OCI-LY3 (cell line): Measurements from ENCODE around the gene PFKFB3.
"Not testable (repeated sequence)": the region's sequence is repeated elsewhere in the genome, so short reads cannot be mapped to it uniquely, and the experiment has no call there.

Experiments
- H2AFZ ChIP-seq: fragments of 200-600, 300-600 bp; shearing (Covaris generic); 2 replicates; pipeline ENCODE4 v1.6.0; 2014; ENCODE audit warnings: antibody characterized with exemption, low read depth, low read length
- H3K27ac ChIP-seq: fragments of 200-600, 300-600 bp; sonication (generic); 2 replicates; pipeline ENCODE4 v1.5.1; 2014; ENCODE audit warnings: mild to moderate bottlenecking, low read length, moderate library complexity, mixed read lengths
- H3K27me3 ChIP-seq: fragments of 200-600, 300-600 bp; sonication (generic); 2 replicates; pipeline ENCODE4 v1.6.1; 2014; ENCODE audit warnings: low read depth, low read length, mixed read lengths
- H3K36me3 ChIP-seq: fragments of 200-600, 300-600 bp; sonication (generic); replicated peaks from 2 replicates; pipeline ENCODE3; 2014; ENCODE audit warnings: low read depth, low read length, mixed read lengths
- H3K4me1 ChIP-seq: fragments of 300-600, 200-600 bp; sonication (generic); 2 replicates; pipeline ENCODE4 v1.6.1; 2014; ENCODE audit warnings: low read length, mixed read lengths
- H3K4me2 ChIP-seq: fragments of 200-600, 300-600 bp; sonication (generic); 2 replicates; pipeline ENCODE4 v1.6.1; 2014; ENCODE audit warnings: low read length, mixed read lengths
- H3K4me3 ChIP-seq: fragments of 300-600, 200-600 bp; sonication (generic); 2 replicates; pipeline ENCODE4 v1.5.1; 2014; ENCODE audit warnings: antibody characterized with exemption, mild to moderate bottlenecking, low read length, moderate library complexity
- H3K79me2 ChIP-seq: fragments of 300-600, 200-600 bp; shearing (Covaris generic); 2 replicates; pipeline ENCODE4 v1.6.1; 2014; ENCODE audit warnings: mild to moderate bottlenecking, low read length, mixed read lengths
- H3K9ac ChIP-seq: fragments of 300-600, 200-600 bp; shearing (Covaris generic); 2 replicates; pipeline ENCODE4 v1.6.0; 2014; ENCODE audit warnings: mild to moderate bottlenecking, low read length, moderate library complexity
- H3K9me3 ChIP-seq: fragments of 200-600, 300-600 bp; shearing (Covaris generic); 2 replicates; pipeline ENCODE4 v1.6.1; 2014; ENCODE audit warnings: low read length, mixed read lengths; ENCODE audit not compliant: insufficient read depth
- H4K20me1 ChIP-seq: fragments of 200-600, 300-600 bp; sonication (generic); 2 replicates; pipeline ENCODE4 v1.6.1; 2016; ENCODE audit warnings: low read length, mixed read lengths; ENCODE audit not compliant: insufficient read depth
- EZH2phosphoT487 ChIP-seq: fragments of 200-600 bp; shearing (Covaris generic); IDR thresholded peaks from 2 replicates; pipeline ENCODE4 v1.6.1; 2018; ENCODE audit warnings: antibody characterized with exemption, mixed run types, low read depth
- TF ChIP-seq, protein P1 (sequence below): fragments of 200-600, 300-600 bp; sonication (generic); IDR thresholded peaks from 2 replicates; pipeline ENCODE4 v1.5.1; 2014; ENCODE audit warnings: antibody characterized with exemption, low read length, low read depth

The PFKFB3 gene

DNA sequence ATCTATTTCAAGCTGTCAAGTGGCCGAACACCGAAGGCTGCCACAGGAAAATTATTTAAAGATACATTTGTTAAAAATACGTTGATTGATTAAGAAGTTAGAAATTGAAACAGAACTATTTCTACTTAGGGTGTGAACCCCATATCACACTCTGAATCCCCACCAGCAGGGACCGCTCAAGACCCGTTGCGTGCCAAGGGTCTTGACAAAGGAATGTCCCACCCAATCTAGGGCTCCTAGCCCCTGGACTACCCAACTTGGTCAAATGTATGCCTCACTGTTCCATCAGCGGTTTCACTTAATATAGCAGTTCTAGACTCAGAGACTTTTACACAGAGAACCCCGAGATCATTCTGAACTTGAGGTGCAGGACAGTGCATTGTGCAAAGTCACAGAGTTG, 11.6 kb upstream of the PFKFB3 start:
- no peak overlapping the region for H2AFZ ChIP-seq
- no peaks in the 10 kb centered on the region for H4K20me1 ChIP-seq
- H3K27me3 ChIP-seq = no peaks in the 10 kb centered on the region
- no peak overlapping the region for H3K4me3 ChIP-seq
- H3K9ac ChIP-seq = no peak overlapping the region
- H3K36me3 ChIP-seq = no peaks in the 10 kb centered on the region
- no peak overlapping the region for H3K27ac ChIP-seq
- no peak overlapping the region for H3K4me2 ChIP-seq
- H3K4me1 ChIP-seq = peaks cover 34% of the 10 kb centered on the region
- H3K9me3 ChIP-seq = no peaks in the 10 kb centered on the region
- H3K79me2 ChIP-seq = 0 out of 2 replicates have a peak, but pooled peaks cover 2% of the 10 kb centered on the region
- TF ChIP-seq, protein P1, sequence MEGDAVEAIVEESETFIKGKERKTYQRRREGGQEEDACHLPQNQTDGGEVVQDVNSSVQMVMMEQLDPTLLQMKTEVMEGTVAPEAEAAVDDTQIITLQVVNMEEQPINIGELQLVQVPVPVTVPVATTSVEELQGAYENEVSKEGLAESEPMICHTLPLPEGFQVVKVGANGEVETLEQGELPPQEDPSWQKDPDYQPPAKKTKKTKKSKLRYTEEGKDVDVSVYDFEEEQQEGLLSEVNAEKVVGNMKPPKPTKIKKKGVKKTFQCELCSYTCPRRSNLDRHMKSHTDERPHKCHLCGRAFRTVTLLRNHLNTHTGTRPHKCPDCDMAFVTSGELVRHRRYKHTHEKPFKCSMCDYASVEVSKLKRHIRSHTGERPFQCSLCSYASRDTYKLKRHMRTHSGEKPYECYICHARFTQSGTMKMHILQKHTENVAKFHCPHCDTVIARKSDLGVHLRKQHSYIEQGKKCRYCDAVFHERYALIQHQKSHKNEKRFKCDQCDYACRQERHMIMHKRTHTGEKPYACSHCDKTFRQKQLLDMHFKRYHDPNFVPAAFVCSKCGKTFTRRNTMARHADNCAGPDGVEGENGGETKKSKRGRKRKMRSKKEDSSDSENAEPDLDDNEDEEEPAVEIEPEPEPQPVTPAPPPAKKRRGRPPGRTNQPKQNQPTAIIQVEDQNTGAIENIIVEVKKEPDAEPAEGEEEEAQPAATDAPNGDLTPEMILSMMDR = no peak
- no peak for TF ChIP-seq EZH2phosphoT487

DNA sequence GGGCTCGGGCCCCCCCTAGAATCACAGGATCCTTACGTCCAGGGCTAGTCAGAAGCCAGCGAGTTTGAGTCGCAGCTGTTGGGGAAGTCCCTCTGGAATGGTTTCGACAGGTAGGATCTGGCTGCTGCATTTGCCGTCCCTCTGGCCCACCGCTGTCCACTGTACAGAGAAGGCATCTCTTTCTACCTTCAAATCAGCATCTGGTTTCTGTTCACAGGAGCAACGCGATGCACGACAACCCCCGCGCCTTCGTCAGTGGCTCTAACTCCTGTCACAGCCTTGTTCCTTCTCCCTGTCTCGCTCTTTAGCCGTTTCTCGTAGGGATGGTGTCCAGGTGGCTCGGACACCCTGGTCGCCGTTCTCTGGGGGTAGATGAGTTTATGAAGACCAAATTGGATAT, 11.2 kb upstream of the PFKFB3 start:
- no peak overlapping the region for H3K9ac ChIP-seq
- no peak overlapping the region for H3K27ac ChIP-seq
- no peak overlapping the region for H2AFZ ChIP-seq
- no peak for TF ChIP-seq EZH2phosphoT487
- TF ChIP-seq, protein P1 = no peak
- H3K4me3 ChIP-seq = no peak overlapping the region
- no peak overlapping the region for H3K4me2 ChIP-seq
- 0 out of 2 replicates have a peak, but pooled peaks cover 2% of the 10 kb centered on the region for H3K79me2 ChIP-seq
- no peaks in the 10 kb centered on the region for H3K36me3 ChIP-seq
- H3K9me3 ChIP-seq = no peaks in the 10 kb centered on the region
- H3K27me3 ChIP-seq = no peaks in the 10 kb centered on the region
- H3K4me1 ChIP-seq = peaks cover 30% of the 10 kb centered on the region
- H4K20me1 ChIP-seq = no peaks in the 10 kb centered on the region

DNA sequence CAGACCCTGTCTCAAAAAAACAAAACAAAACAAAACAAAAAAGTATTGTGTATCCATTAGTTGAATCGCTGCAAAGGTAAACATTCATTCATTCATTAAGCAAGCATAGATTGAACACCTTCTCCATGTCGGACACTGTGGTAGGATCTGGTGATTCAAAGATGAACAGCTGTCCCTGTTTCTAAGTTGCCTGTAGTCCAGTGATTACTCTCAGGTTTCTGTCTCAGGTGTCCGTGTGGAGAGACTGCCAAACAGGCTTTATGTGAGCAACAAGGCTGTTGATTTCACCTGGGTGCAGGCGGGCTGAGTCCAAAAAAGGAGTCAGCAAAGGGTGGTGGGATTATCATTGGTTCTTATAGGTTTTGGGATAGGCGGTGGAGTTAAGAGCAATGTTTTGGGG, 9.4 kb upstream of the PFKFB3 start:
- not testable (repeated sequence) for H3K27me3 ChIP-seq, H3K79me2 ChIP-seq, H3K4me2 ChIP-seq, H2AFZ ChIP-seq, H4K20me1 ChIP-seq, H3K4me3 ChIP-seq, H3K36me3 ChIP-seq, H3K9ac ChIP-seq, H3K9me3 ChIP-seq, H3K27ac ChIP-seq
- peaks cover 12% of the 10 kb centered on the region for H3K4me1 ChIP-seq

DNA sequence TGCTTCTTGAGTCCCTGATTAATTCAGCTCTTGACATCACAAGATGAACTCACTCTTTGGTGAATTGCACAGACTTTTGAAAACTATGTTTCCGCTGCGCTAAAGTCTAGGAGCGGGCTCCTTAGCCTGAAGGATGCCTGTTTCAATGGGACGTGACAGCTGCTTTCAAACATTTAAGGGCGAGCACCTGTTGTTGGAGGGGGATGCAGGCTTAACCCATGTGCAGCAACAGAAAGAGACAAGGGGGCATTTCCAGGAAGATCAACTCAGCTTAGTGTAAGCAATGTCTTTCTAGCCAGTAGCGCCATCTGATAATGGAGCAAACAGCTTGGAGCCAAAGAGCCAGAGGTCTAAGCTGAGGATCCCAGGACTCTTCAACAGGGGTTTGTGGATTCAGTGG, 8.4 kb upstream of the PFKFB3 start:
- no peak overlapping the region for H3K4me3 ChIP-seq

More for the DNA sequence above, 8.4 kb upstream of the PFKFB3 start:
- Histone ChIP-seq H3K27ac (no peak overlapping the region), H3K79me2 (no peaks in the 10 kb centered on the region), H4K20me1 (no peaks in the 10 kb centered on the region), H3K9ac (no peak overlapping the region), H3K4me1 (peaks cover 4% of the 10 kb centered on the region), H2AFZ (no peak overlapping the region), H3K4me2 (no peak overlapping the region), H3K27me3 (no peaks in the 10 kb centered on the region), H3K9me3 (no peaks in the 10 kb centered on the region), H3K36me3 (no peaks in the 10 kb centered on the region)
- no peak for TF ChIP-seq EZH2phosphoT487
- TF ChIP-seq, protein P1 = no peak
